Activated T-cell treated with anti-CD3 and anti-CD28 coated beads for 4 hours (primary cell): Measurements from ENCODE around the gene VCL.
A peak's percentile ranks its signal among the peaks of the same experiment; 100 is the strongest.
"Not testable (repeated sequence)": the region's sequence is repeated elsewhere in the genome, so short reads cannot be mapped to it uniquely, and the experiment has no call there.

Experiments used
- DNase-seq: peaks from one replicate; pipeline ENCODE4 v3.0.0-alpha.2; 2020

Gene VCL

GRCh38 chr10:73973427-73973826 lies 24.5 kb upstream of the VCL start:
- DNase-seq, result no peak

- DNase-seq, result no peak
These were observed 23.5 kb upstream of the VCL start for GRCh38 chr10:73974309-73974946.

- DNase-seq, result no peak
These were observed 22.5 kb upstream of the VCL start for GRCh38 chr10:73975388-73975787.

GRCh38 chr10:73979141-73979808 lies 18.6 kb upstream of the VCL start:
- DNase-seq, result no peak

GRCh38 chr10:73979809-73980433 lies 18.0 kb upstream of the VCL start:
- no peak for DNase-seq

GRCh38 chr10:73981812-73982211 lies 16.1 kb upstream of the VCL start:
- DNase-seq, result no peak

GRCh38 chr10:73983096-73984047 lies 14.5 kb upstream of the VCL start:
- no peak for DNase-seq

- DNase-seq, result no peak
These were observed 8.2 kb upstream of the VCL start for GRCh38 chr10:73989594-73990150.

GRCh38 chr10:73991203-73991883 lies 6.6 kb upstream of the VCL start:
- no peak for DNase-seq

- DNase-seq, result peak; percentile 66
These were observed 6.1 kb upstream of the VCL start for GRCh38 chr10:73991884-73992245.

GRCh38 chr10:73992899-73993788 lies 4.8 kb upstream of the VCL start:
- no peak for DNase-seq

GRCh38 chr10:73995035-73995358 lies 2.9 kb upstream of the VCL start:
- no peak for DNase-seq

GRCh38 chr10:73997461-73997786 lies 492 bp upstream of the VCL start:
- no peak for DNase-seq

GRCh38 chr10:73998623-73998928 lies 660 bp downstream of the VCL start:
- peak; percentile 0 for DNase-seq

- no peak for DNase-seq
These were observed 1.2 kb downstream of the VCL start for GRCh38 chr10:73998929-73999691.

- no peak for DNase-seq
These were observed 1.8 kb downstream of the VCL start for GRCh38 chr10:73999703-74000102.

- DNase-seq, result not testable (repeated sequence)
These were observed 2.3 kb downstream of the VCL start for GRCh38 chr10:74000244-74000643.

- no peak for DNase-seq
These were observed 3.2 kb downstream of the VCL start for GRCh38 chr10:74000892-74001669.

- DNase-seq, result no peak
These were observed 8.4 kb downstream of the VCL start for GRCh38 chr10:74006269-74006668.

GRCh38 chr10:74008212-74008731 lies 10.4 kb downstream of the VCL start:
- no peak for DNase-seq
